Measurements from ENCODE around the gene DHRSX.
"Not testable (repeated sequence)": the region's sequence is repeated elsewhere in the genome, so short reads cannot be mapped to it uniquely, and the experiment has no call there.

DNA sequence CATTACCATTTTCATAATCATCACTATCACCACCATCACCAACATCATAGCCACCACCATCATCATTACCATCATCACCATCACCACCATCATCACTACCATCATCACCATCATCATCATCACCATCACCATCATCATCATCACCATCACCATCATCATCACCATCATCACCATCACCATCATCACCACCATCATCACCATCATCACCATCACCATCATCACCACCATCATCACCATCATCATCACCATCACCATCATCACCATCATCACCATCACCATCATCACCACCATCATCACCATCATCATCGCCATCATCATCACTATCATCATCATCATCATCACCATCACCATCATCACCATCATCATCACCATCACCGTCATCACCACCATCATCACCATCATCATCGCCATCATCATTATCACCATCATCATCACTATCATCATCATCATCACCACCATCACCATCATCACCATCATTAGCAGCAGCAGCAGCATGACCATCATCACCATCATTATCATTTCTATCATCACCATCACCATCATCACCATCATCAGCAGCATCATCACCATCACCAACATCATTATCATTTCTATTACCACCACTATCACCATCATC, 118.2 kb downstream of the DHRSX start:
- TF ChIP-seq, protein P1, sequence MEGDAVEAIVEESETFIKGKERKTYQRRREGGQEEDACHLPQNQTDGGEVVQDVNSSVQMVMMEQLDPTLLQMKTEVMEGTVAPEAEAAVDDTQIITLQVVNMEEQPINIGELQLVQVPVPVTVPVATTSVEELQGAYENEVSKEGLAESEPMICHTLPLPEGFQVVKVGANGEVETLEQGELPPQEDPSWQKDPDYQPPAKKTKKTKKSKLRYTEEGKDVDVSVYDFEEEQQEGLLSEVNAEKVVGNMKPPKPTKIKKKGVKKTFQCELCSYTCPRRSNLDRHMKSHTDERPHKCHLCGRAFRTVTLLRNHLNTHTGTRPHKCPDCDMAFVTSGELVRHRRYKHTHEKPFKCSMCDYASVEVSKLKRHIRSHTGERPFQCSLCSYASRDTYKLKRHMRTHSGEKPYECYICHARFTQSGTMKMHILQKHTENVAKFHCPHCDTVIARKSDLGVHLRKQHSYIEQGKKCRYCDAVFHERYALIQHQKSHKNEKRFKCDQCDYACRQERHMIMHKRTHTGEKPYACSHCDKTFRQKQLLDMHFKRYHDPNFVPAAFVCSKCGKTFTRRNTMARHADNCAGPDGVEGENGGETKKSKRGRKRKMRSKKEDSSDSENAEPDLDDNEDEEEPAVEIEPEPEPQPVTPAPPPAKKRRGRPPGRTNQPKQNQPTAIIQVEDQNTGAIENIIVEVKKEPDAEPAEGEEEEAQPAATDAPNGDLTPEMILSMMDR (IDR thresholded peaks at IDR 0.05): not testable (repeated sequence)
- not testable (repeated sequence) for TF ChIP-seq POLR2A (IDR thresholded peaks at IDR 0.05)

All from adrenal gland (tissue), 5 donors.